ENCODE measurements around the gene PRPF39. TPM values are rescaled to one million over a fixed set of nuclear protein-coding genes. Genes with fewer than 3 reads are reported as not detected.
"Not testable (repeated sequence)": the region's sequence is repeated elsewhere in the genome, so short reads cannot be mapped to it uniquely, and the experiment has no call there.

Gene PRPF39
- polyA plus RNA-seq, 4 donors: 53.3 to 92.6 (median 70.3) TPM

DNA sequence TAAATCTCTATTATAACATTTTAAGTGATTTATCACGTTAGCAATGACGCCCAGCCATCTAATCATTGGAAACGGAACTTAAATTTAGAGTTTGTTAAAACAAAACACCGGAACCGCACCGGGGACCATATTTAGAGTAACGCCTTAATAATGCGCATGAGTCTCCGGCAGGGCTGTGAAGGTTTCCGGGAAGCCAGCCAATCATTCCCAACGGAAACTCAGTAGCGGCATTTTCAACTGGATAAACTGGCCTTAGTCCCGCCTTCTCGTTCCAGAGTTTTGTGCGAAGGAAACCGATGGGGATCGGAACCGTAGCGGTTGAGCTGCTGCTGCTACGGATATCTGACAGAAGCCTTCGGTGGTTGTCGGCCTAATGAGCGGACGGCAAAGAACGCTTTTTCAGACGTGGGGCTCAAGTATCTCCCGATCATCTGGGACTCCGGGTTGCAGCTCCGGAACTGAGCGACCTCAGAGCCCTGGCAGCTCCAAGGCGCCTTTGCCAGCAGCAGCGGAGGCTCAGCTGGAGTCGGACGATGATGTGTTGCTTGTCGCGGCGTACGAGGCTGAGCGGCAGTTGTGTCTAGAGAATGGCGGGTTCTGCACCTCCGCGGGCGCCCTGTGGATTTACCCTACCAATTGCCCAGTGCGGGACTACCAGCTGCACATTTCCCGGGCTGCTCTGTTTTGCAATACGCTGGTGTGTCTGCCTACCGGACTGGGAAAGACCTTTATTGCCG lies 51.9 kb downstream of the PRPF39 start, which contains the start of gene FANCM:
FANCM (plus strand) TSS at position 272 of the 737 bp plus-strand sequence; CDS start at position 374, 102 bp downstream.
- peak; percentile 92 to 99 (median 96) for DNase-seq (ENCODE audit: low read depth in 4 of 4, low spot score in 2 of 4)

DNA sequence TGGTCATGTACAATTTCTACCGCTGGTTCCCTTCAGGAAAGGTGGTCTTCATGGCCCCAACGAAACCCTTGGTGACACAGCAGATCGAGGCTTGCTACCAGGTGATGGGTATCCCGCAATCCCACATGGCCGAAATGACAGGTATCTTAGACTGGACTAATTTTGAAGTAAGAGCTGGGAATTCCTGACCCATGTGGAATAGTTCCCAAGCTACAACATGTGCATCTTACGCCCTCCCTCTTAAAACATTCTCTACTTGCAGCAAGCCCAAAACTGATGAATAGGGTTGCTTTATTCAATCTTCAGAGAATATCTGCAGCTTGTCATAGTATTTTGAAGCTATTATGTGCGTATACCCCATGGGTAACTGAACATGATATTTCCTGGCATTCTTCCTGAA lies 52.5 kb downstream of the PRPF39 start:
- peak in 1 of 4 donors; percentile 0 for DNase-seq (ENCODE audit: low read depth in 4 of 4, low spot score in 2 of 4)

GRCh38 chr14:45140661-45141187 lies 56.8 kb downstream of the PRPF39 start:
- DNase-seq (ENCODE audit: low read depth in 4 of 4, low spot score in 2 of 4): no peak

DNA sequence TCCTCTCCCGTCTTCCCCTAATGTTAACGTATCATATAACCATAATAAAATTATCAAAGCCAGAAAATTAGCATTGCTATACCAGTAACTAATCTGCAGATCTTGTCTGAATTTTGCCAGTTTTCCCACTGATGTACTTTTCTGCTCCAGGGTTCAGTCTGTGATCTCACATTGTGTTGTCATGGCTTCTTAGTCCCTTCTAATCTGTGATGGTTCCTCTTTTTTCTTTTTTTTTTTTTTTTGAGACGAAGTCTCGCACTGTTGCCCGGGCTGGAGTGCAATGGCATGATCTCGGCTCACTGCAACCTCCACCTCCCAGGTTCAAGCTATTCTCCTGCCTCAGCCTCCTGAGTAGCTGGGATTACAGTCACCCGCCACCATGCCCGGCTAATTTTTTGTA lies 58.2 kb downstream of the PRPF39 start:
- not testable (repeated sequence) for DNase-seq (ENCODE audit: low read depth in 4 of 4, low spot score in 2 of 4)

GRCh38 chr14:45144658-45145057 lies 60.7 kb downstream of the PRPF39 start:
- no peak for DNase-seq (ENCODE audit: low read depth in 4 of 4, low spot score in 2 of 4)

- no peak for DNase-seq (ENCODE audit: low read depth in 4 of 4, low spot score in 2 of 4)
These were observed 61.3 kb downstream of the PRPF39 start for GRCh38 chr14:45145214-45145613.

GRCh38 chr14:45149602-45150001 lies 65.7 kb downstream of the PRPF39 start:
- DNase-seq (ENCODE audit: low read depth in 4 of 4, low spot score in 2 of 4): no peak

DNA sequence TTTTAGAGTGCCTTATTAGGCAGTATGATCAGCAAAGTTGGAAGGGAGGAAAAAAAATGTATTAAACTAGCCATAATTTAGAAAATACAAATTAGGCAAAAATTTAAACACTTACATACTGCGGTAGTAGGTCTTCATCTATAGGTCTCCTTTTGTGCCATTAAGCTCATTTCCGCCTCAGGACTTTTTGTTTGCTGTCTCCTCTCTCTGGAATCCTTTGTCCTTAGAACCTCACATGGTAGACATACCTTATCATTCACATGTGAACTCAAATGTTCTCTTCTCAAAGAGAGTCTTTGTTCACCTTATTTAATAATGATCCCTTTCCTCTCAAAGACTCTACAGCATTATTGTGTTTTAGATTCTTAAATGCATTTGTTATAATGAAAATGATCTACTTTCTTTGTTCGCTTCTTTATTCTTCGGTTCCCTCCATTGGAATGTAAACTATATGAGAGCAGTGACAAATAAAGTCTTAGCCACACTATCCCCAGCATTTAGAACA lies 66.5 kb downstream of the PRPF39 start:
- no peak for DNase-seq (ENCODE audit: low read depth in 4 of 4, low spot score in 2 of 4)

DNA sequence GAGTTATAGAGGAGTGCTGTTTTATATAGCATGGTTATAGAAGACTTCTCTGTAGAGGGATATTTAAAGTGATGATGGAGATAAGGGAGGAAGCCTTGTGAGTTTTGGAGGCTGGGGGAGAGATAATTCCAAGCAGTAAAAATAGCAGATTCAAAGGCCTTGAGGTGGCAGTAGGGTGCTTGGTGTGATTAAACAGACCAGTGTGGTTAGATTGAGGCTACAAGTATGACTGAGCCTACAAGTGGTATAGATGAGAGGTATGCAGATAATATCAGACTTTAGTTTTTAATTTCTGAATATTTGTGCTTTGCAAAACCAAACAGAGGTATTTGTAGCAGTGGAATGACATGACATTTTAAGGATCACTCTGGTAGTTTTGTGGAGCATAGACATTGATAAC lies 72.2 kb downstream of the PRPF39 start:
- DNase-seq (ENCODE audit: low read depth in 4 of 4, low spot score in 2 of 4): no peak

Other genes with a start within 250 kb of the PRPF39 start
- 10 to 100 TPM; 12.0 to 17.9 (median 15.7) TPM for gene KLHL28, start 122.2 kb upstream of the PRPF39 start, polyA plus RNA-seq (ENCODE audit: insufficient read length in 4 of 4)
- 10 to 100 TPM; 27.6 to 40.1 (median 37.4) TPM for gene TOGARAM1, start 121.9 kb upstream of the PRPF39 start, polyA plus RNA-seq (ENCODE audit: insufficient read length in 4 of 4)
- 100 to 1,000 TPM; 117 to 136 (median 127) TPM for gene FKBP3, start 50.4 kb downstream of the PRPF39 start, polyA plus RNA-seq (ENCODE audit: insufficient read length in 4 of 4)
- 10 to 100 TPM; 11.7 to 15.1 (median 12.5) TPM for gene FANCM, start 51.8 kb downstream of the PRPF39 start, polyA plus RNA-seq (ENCODE audit: insufficient read length in 4 of 4)
- 10 to 100 TPM; 28.5 to 54.9 (median 43.5) TPM for gene MIS18BP1, start 169.1 kb downstream of the PRPF39 start, polyA plus RNA-seq (ENCODE audit: insufficient read length in 4 of 4)

All from left renal cortex interstitium (tissue), 4 donors.